Epidermal melanocyte (primary cell): Measurements from ENCODE around the gene GOLGA5.
"Not testable (repeated sequence)": the region's sequence is repeated elsewhere in the genome, so short reads cannot be mapped to it uniquely, and the experiment has no call there.

Experiments
- DNase-seq: peaks from one replicate; pipeline ENCODE4 v3.0.0; 2011; ENCODE audit warnings: low spot score; ENCODE audit not compliant: insufficient read length

Gene GOLGA5

GRCh38 chr14:92820536-92820840, 26.4 kb downstream of the GOLGA5 start:
- not testable (repeated sequence) for DNase-seq

- no peak for DNase-seq
Observed at GRCh38 chr14:92830902-92831301, 36.8 kb downstream of the GOLGA5 start.

- no peak for DNase-seq
Observed at GRCh38 chr14:92832137-92832700, 38.1 kb downstream of the GOLGA5 start.

GRCh38 chr14:92841930-92842329, 47.8 kb downstream of the GOLGA5 start:
- no peak for DNase-seq

- DNase-seq: no peak
Observed at GRCh38 chr14:92844204-92844603, 50.1 kb downstream of the GOLGA5 start.

GRCh38 chr14:92846162-92846897, 52.2 kb downstream of the GOLGA5 start:
- DNase-seq: no peak

- no peak for DNase-seq
Observed at GRCh38 chr14:92847278-92847677, 53.2 kb downstream of the GOLGA5 start.

GRCh38 chr14:92847749-92848148, 53.6 kb downstream of the GOLGA5 start:
- DNase-seq: no peak

- no peak for DNase-seq
Observed at GRCh38 chr14:92848887-92849286, 54.8 kb downstream of the GOLGA5 start.

- no peak for DNase-seq
Observed at GRCh38 chr14:92850492-92850891, 56.4 kb downstream of the GOLGA5 start.

- DNase-seq: not testable (repeated sequence)
Observed at GRCh38 chr14:92853136-92853535, 59.0 kb downstream of the GOLGA5 start.

- no peak for DNase-seq
Observed at GRCh38 chr14:92860049-92860840, 66.1 kb downstream of the GOLGA5 start.

- DNase-seq: no peak
Observed at GRCh38 chr14:92861856-92862745, 68.0 kb downstream of the GOLGA5 start.

- no peak for DNase-seq
Observed at GRCh38 chr14:92863286-92864080, 69.4 kb downstream of the GOLGA5 start.

- no peak for DNase-seq
Observed at GRCh38 chr14:92865674-92866073, 71.6 kb downstream of the GOLGA5 start.

- no peak for DNase-seq
Observed at GRCh38 chr14:92866181-92866752, 72.2 kb downstream of the GOLGA5 start.

- no peak for DNase-seq
Observed at GRCh38 chr14:92866901-92867865, 73.1 kb downstream of the GOLGA5 start.

- DNase-seq: no peak
Observed at GRCh38 chr14:92874962-92875661, 81.0 kb downstream of the GOLGA5 start.
